ENCODE results near the gene USP35. TPM values are rescaled to one million over a fixed set of nuclear protein-coding genes. Genes with fewer than 3 reads are reported as not detected.
A peak's percentile ranks its signal among the peaks of the same experiment; 100 is the strongest.

Gene USP35
- total and polyA plus RNA-seq, 8 donors: 2.2 to 13.0 (median 4.4) TPM

GRCh38 chr11:78200061-78200460, 11.3 kb downstream of the USP35 start:
- FAIRE-seq: no peak
- Histone ChIP-seq H3K4me3 (no peak overlapping the region), H3K4me1 (no peaks in the 10 kb centered on the region), H3K36me3 (peaks cover 0 to 6% (median 0%) of the 10 kb centered on the region in 3 donors), H3K27ac (no peak overlapping the region), H3K27me3 (no peaks in the 10 kb centered on the region), H3K9me3 (no peaks in the 10 kb centered on the region)
- no peak for TF ChIP-seq CTCF (IDR thresholded peaks at IDR 0.05)
- peak in 1 of 6 donors; percentile 32 for DNase-seq
- WGBS, 2 donors: 88 to 97% methylated on average over 4 of the region's 4 CpGs
- no peak for ATAC-seq
- intact Hi-C loops (cut with DNase I): no loop called here

- FAIRE-seq (no peak), DNase-seq (peak in 1 of 6 donors; percentile 48), ATAC-seq (no peak)
- no peaks in the 10 kb centered on the region for H3K4me1 ChIP-seq
- H3K4me3 ChIP-seq: no peak overlapping the region
- peaks cover 0 to 6% (median 0%) of the 10 kb centered on the region in 3 donors for H3K36me3 ChIP-seq
- intact Hi-C loops (cut with DNase I): no loop called here
- 93 to 97% methylated on average over 13 of the region's 13 CpGs for WGBS, 2 donors
- H3K27me3 ChIP-seq: no peaks in the 10 kb centered on the region
- H3K9me3 ChIP-seq: no peaks in the 10 kb centered on the region
- H3K27ac ChIP-seq: no peak overlapping the region
- TF ChIP-seq CTCF (IDR thresholded peaks at IDR 0.05): no peak
Observed at GRCh38 chr11:78200553-78200952, 11.8 kb downstream of the USP35 start.

- Histone ChIP-seq H3K27me3 (no peaks in the 10 kb centered on the region), H3K9me3 (no peaks in the 10 kb centered on the region), H3K4me1 (no peaks in the 10 kb centered on the region), H3K4me3 (no peak overlapping the region), H3K36me3 (peaks cover 0 to 6% (median 0%) of the 10 kb centered on the region in 3 donors), H3K27ac (no peak overlapping the region)
- WGBS, 2 donors: 87 to 88% methylated on average over 9 of the region's 9 CpGs
- intact Hi-C loops (cut with DNase I): no loop called here
- no peak for TF ChIP-seq CTCF (IDR thresholded peaks at IDR 0.05)
- DNase-seq (peak in 1 of 6 donors; percentile 25), FAIRE-seq (no peak), ATAC-seq (no peak)
Observed at GRCh38 chr11:78201096-78201818, 12.5 kb downstream of the USP35 start.

- peak in 1 of 4 donors; percentile 25 for ATAC-seq
- DNase-seq: no peak
- no peak for TF ChIP-seq CTCF (IDR thresholded peaks at IDR 0.05)
- no peaks in the 10 kb centered on the region for H3K4me1 ChIP-seq
- intact Hi-C loops (cut with DNase I): no loop called here
- H3K9me3 ChIP-seq: no peaks in the 10 kb centered on the region
- no peak overlapping the region for H3K27ac ChIP-seq
- no peaks in the 10 kb centered on the region for H3K27me3 ChIP-seq
- FAIRE-seq: no peak
- no peak overlapping the region for H3K4me3 ChIP-seq
- H3K36me3 ChIP-seq: peaks cover 0 to 6% (median 0%) of the 10 kb centered on the region in 3 donors
- WGBS, 2 donors: 77 to 82% methylated on average over 3 of the region's 3 CpGs
Observed at GRCh38 chr11:78202733-78203167, 14.0 kb downstream of the USP35 start.

GRCh38 chr11:78203184-78203583, 14.5 kb downstream of the USP35 start:
- TF ChIP-seq CTCF (IDR thresholded peaks at IDR 0.05): no peak
- WGBS, 2 donors: 90% methylated on average over 10 of the region's 10 CpGs
- DNase-seq (no peak), ATAC-seq (peak in 1 of 4 donors; percentile 20), FAIRE-seq (no peak)
- H3K27me3 ChIP-seq: no peaks in the 10 kb centered on the region
- no peaks in the 10 kb centered on the region for H3K9me3 ChIP-seq
- H3K27ac ChIP-seq: no peak overlapping the region
- intact Hi-C loops (cut with DNase I): no loop called here
- peaks cover 0 to 6% (median 0%) of the 10 kb centered on the region in 3 donors for H3K36me3 ChIP-seq
- no peak overlapping the region for H3K4me3 ChIP-seq
- H3K4me1 ChIP-seq: no peaks in the 10 kb centered on the region
